ENCODE results near the gene PRPF19.

PRPF19 gene

GRCh38 chr11:60851327-60852104 lies 54.9 kb downstream of the PRPF19 start:
- peaks cover 21% of the 10 kb centered on the region for H3K36me3 ChIP-seq (ENCODE audit: control insufficient read depth, insufficient read depth, low read length)
- H3K9ac ChIP-seq (ENCODE audit: low read length): no peak overlapping the region
- no peaks in the 10 kb centered on the region for H3K27me3 ChIP-seq (ENCODE audit: control insufficient read depth, insufficient read depth, low read length)
- H3K4me1 ChIP-seq (ENCODE audit: control insufficient read depth, insufficient read depth, low read length): no peaks in the 10 kb centered on the region
- H3K27ac ChIP-seq (ENCODE audit: low read depth, low read length): no peak overlapping the region
- peak overlapping the region; percentile 27 for H3K4me3 ChIP-seq (ENCODE audit: low read length)

- no peaks in the 10 kb centered on the region for H3K4me1 ChIP-seq (ENCODE audit: control insufficient read depth, insufficient read depth, low read length)
- H3K4me3 ChIP-seq (ENCODE audit: low read length): no peak overlapping the region
- H3K27me3 ChIP-seq (ENCODE audit: control insufficient read depth, insufficient read depth, low read length): no peaks in the 10 kb centered on the region
- peaks cover 21% of the 10 kb centered on the region for H3K36me3 ChIP-seq (ENCODE audit: control insufficient read depth, insufficient read depth, low read length)
- H3K27ac ChIP-seq (ENCODE audit: low read depth, low read length): no peak overlapping the region
- H3K9ac ChIP-seq (ENCODE audit: low read length): no peak overlapping the region
Measured at GRCh38 chr11:60849641-60850520, 56.5 kb downstream of the PRPF19 start.

DNA sequence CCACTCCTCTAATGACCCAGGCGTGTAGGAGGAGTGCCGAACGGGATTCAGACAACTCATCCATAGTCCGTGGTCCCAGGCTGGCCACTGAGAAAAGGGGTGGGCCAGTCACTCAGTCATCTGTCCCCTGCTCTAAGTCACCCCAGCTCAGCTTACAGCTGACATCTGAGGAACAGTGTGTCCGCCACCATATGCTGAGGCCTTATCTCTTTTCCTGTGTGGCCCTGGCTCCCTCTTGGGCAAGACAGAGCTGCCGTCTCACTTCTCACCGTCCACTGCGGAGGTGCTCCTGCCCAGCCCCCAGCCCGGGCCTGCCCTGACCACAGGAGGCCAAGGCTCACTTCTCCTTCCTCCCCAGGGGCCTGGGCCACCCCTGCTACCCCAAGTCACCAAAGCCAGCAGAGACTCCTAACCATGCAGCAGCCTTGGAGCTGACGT lies 57.7 kb downstream of the PRPF19 start:
- Histone ChIP-seq H3K4me1 (ENCODE audit: control insufficient read depth, insufficient read depth, low read length) (peaks cover under 1% of the 10 kb centered on the region), H3K27ac (ENCODE audit: low read depth, low read length) (no peak overlapping the region), H3K4me3 (ENCODE audit: low read length) (no peak overlapping the region), H3K9ac (ENCODE audit: low read length) (no peak overlapping the region), H3K36me3 (ENCODE audit: control insufficient read depth, insufficient read depth, low read length) (peaks cover 21% of the 10 kb centered on the region), H3K27me3 (ENCODE audit: control insufficient read depth, insufficient read depth, low read length) (no peaks in the 10 kb centered on the region)

- no peak overlapping the region for H3K27ac ChIP-seq (ENCODE audit: low read depth, low read length)
- peaks cover 7% of the 10 kb centered on the region for H3K4me1 ChIP-seq (ENCODE audit: control insufficient read depth, insufficient read depth, low read length)
- H3K36me3 ChIP-seq (ENCODE audit: control insufficient read depth, insufficient read depth, low read length): peaks cover 21% of the 10 kb centered on the region
- no peak overlapping the region for H3K9ac ChIP-seq (ENCODE audit: low read length)
- H3K27me3 ChIP-seq (ENCODE audit: control insufficient read depth, insufficient read depth, low read length): no peaks in the 10 kb centered on the region
- no peak overlapping the region for H3K4me3 ChIP-seq (ENCODE audit: low read length)
Measured at GRCh38 chr11:60847896-60848295, 58.5 kb downstream of the PRPF19 start.

- Histone ChIP-seq H3K27ac (ENCODE audit: low read depth, low read length) (no peak overlapping the region), H3K27me3 (ENCODE audit: control insufficient read depth, insufficient read depth, low read length) (no peaks in the 10 kb centered on the region), H3K9ac (ENCODE audit: low read length) (no peak overlapping the region), H3K4me1 (ENCODE audit: control insufficient read depth, insufficient read depth, low read length) (peaks cover 9% of the 10 kb centered on the region), H3K4me3 (ENCODE audit: low read length) (no peak overlapping the region), H3K36me3 (ENCODE audit: control insufficient read depth, insufficient read depth, low read length) (peaks cover 21% of the 10 kb centered on the region)
Measured at GRCh38 chr11:60847281-60847680, 59.1 kb downstream of the PRPF19 start.

GRCh38 chr11:60845338-60845737 lies 61.0 kb downstream of the PRPF19 start:
- H3K4me3 ChIP-seq (ENCODE audit: low read length): no peak overlapping the region

DNA sequence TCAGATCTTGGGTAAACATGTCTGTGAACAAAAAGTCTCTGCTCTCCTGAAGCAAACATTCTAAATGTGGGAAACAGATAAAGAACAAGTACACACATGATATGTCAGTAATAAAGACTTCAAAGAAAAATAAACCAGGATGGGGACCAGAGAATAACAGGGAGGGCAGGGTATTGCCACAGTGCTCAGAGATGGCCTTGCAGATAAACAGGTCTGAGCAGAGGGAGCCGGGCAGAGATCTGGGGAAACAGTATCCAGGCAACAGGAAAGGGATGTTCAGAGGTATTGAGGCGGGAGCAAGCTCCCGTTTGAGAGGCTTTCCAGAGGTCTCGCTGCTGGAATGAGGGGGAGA lies 61.5 kb downstream of the PRPF19 start:
- peaks cover 16% of the 10 kb centered on the region for H3K4me1 ChIP-seq (ENCODE audit: control insufficient read depth, insufficient read depth, low read length)
- H3K36me3 ChIP-seq (ENCODE audit: control insufficient read depth, insufficient read depth, low read length): peaks cover 17% of the 10 kb centered on the region
- H3K9ac ChIP-seq (ENCODE audit: low read length): no peak overlapping the region
- no peak overlapping the region for H3K4me3 ChIP-seq (ENCODE audit: low read length)
- H3K27ac ChIP-seq (ENCODE audit: low read depth, low read length): no peak overlapping the region
- H3K27me3 ChIP-seq (ENCODE audit: control insufficient read depth, insufficient read depth, low read length): no peaks in the 10 kb centered on the region

More at GRCh38 chr11:60845338-60845737, 61.0 kb downstream of the PRPF19 start:
- Histone ChIP-seq H3K9ac (ENCODE audit: low read length) (no peak overlapping the region), H3K27ac (ENCODE audit: low read depth, low read length) (no peak overlapping the region), H3K36me3 (ENCODE audit: control insufficient read depth, insufficient read depth, low read length) (peaks cover 17% of the 10 kb centered on the region), H3K27me3 (ENCODE audit: control insufficient read depth, insufficient read depth, low read length) (no peaks in the 10 kb centered on the region), H3K4me1 (ENCODE audit: control insufficient read depth, insufficient read depth, low read length) (peaks cover 16% of the 10 kb centered on the region)

- Histone ChIP-seq H3K27ac (ENCODE audit: low read depth, low read length) (no peak overlapping the region), H3K27me3 (ENCODE audit: control insufficient read depth, insufficient read depth, low read length) (no peaks in the 10 kb centered on the region), H3K4me1 (ENCODE audit: control insufficient read depth, insufficient read depth, low read length) (peaks cover 16% of the 10 kb centered on the region), H3K9ac (ENCODE audit: low read length) (no peak overlapping the region), H3K4me3 (ENCODE audit: low read length) (peak overlapping the region; percentile 18), H3K36me3 (ENCODE audit: control insufficient read depth, insufficient read depth, low read length) (peaks cover 13% of the 10 kb centered on the region)
Measured at GRCh38 chr11:60844045-60844869, 62.1 kb downstream of the PRPF19 start.

GRCh38 chr11:60842668-60843600 lies 63.5 kb downstream of the PRPF19 start:
- Histone ChIP-seq H3K9ac (ENCODE audit: low read length) (peak overlapping the region; percentile 85), H3K4me3 (ENCODE audit: low read length) (peak overlapping the region; percentile 91), H3K27me3 (ENCODE audit: control insufficient read depth, insufficient read depth, low read length) (no peaks in the 10 kb centered on the region), H3K27ac (ENCODE audit: low read depth, low read length) (peak overlapping the region; percentile 23), H3K36me3 (ENCODE audit: control insufficient read depth, insufficient read depth, low read length) (peaks cover 3% of the 10 kb centered on the region), H3K4me1 (ENCODE audit: control insufficient read depth, insufficient read depth, low read length) (peaks cover 16% of the 10 kb centered on the region)

GRCh38 chr11:60841797-60842667 lies 64.4 kb downstream of the PRPF19 start, which contains the start of gene CCDC86:
Gene CCDC86, plus strand, starts transcription at chr11:60842113. Its CDS starts 12 bp downstream, at chr11:60842125.
- Histone ChIP-seq H3K36me3 (ENCODE audit: control insufficient read depth, insufficient read depth, low read length) (no peaks in the 10 kb centered on the region), H3K4me3 (ENCODE audit: low read length) (peak within 1 kb of the TSS; percentile 91), H3K4me1 (ENCODE audit: control insufficient read depth, insufficient read depth, low read length) (peaks cover 16% of the 10 kb centered on the region), H3K27me3 (ENCODE audit: control insufficient read depth, insufficient read depth, low read length) (no peaks in the 10 kb centered on the region), H3K9ac (ENCODE audit: low read length) (peak within 1 kb of the TSS; percentile 85), H3K27ac (ENCODE audit: low read depth, low read length) (peak within 1 kb of the TSS; percentile 33)
